NCI-H2196 (cell line): ENCODE measurements around the gene CHRNB1.

Experiments used
- DNase-seq: peaks from one replicate; lab custom pipeline; 2025; ENCODE audit not compliant: unreplicated experiment; lab: John Stamatoyannopoulos, UW

CHRNB1 gene

GRCh38 chr17:7437950-7438614, 6.8 kb upstream of the CHRNB1 start:
- DNase-seq, result no peak

GRCh38 chr17:7438656-7439460, 6.0 kb upstream of the CHRNB1 start:
- no peak for DNase-seq

GRCh38 chr17:7439462-7440112, 5.3 kb upstream of the CHRNB1 start, which contains the start of gene FGF11:
TSS of gene FGF11 (plus strand) at chr17:7439512. CDS start at chr17:7439621, 109 bp downstream.
- DNase-seq, result no peak

GRCh38 chr17:7440113-7440833, 4.6 kb upstream of the CHRNB1 start:
- DNase-seq, result peak; percentile 4

- DNase-seq, result no peak
Observed at GRCh38 chr17:7440834-7441195, 4.0 kb upstream of the CHRNB1 start.

GRCh38 chr17:7441266-7441665, 3.6 kb upstream of the CHRNB1 start:
- DNase-seq, result no peak

- no peak for DNase-seq
Observed at GRCh38 chr17:7442142-7442541, 2.7 kb upstream of the CHRNB1 start.

- no peak for DNase-seq
Observed at GRCh38 chr17:7443499-7444485, 1.1 kb upstream of the CHRNB1 start.

GRCh38 chr17:7445619-7445968, 733 bp downstream of the CHRNB1 start:
- peak; percentile 63 for DNase-seq

- no peak for DNase-seq
Observed at GRCh38 chr17:7448461-7448860, 3.6 kb downstream of the CHRNB1 start.

- no peak for DNase-seq
Observed at GRCh38 chr17:7459961-7460545, 15.2 kb downstream of the CHRNB1 start.

GRCh38 chr17:7460850-7461660, 16.2 kb downstream of the CHRNB1 start:
- no peak for DNase-seq

- no peak for DNase-seq
Observed at GRCh38 chr17:7462474-7463371, 17.9 kb downstream of the CHRNB1 start.

GRCh38 chr17:7463372-7463846, 18.5 kb downstream of the CHRNB1 start:
- no peak for DNase-seq

- no peak for DNase-seq
Observed at GRCh38 chr17:7464081-7464480, 19.2 kb downstream of the CHRNB1 start.

GRCh38 chr17:7465597-7466275, 20.9 kb downstream of the CHRNB1 start:
- no peak for DNase-seq

GRCh38 chr17:7466318-7466638, 21.4 kb downstream of the CHRNB1 start:
- no peak for DNase-seq
